Muscle layer of duodenum (tissue), 2 donors: ENCODE results near the gene MYBBP1A.

ENCODE experiments used
- H3K27ac ChIP-seq: one replicate; pipeline ENCODE4 v1.7.0; 2013; ENCODE audit warnings: mild to moderate bottlenecking, low read length
- H3K27me3 ChIP-seq: one replicate; pipeline ENCODE4 v1.7.0; 2013; ENCODE audit warnings: low read depth, mild to moderate bottlenecking, control low read depth, low read length
- H3K36me3 ChIP-seq, 2 donors: one replicate each; pipeline ENCODE4 v1.7.0; 2013; ENCODE audit warnings: low read length in 2 of 2, control low read depth in 1 of 2, mild to moderate bottlenecking in 1 of 2; ENCODE audit not compliant: insufficient read depth in 2 of 2, control insufficient read depth in 1 of 2
- H3K4me1 ChIP-seq, 2 donors: one replicate each; pipeline ENCODE4 v1.7.0; 2013; ENCODE audit warnings: low read length in 2 of 2, mild to moderate bottlenecking in 2 of 2, control low read depth in 1 of 2, moderate library complexity in 1 of 2; ENCODE audit not compliant: insufficient read depth in 2 of 2, control insufficient read depth in 1 of 2
- H3K4me3 ChIP-seq, 2 donors: one replicate each; pipeline ENCODE4 v1.7.0; 2013; ENCODE audit warnings: low read length in 2 of 2, low read depth in 1 of 2, mild to moderate bottlenecking in 1 of 2
- H3K9me3 ChIP-seq, 2 donors: one replicate each; pipeline ENCODE4 v1.7.0; 2013; ENCODE audit warnings: low read length in 2 of 2, control low read depth in 1 of 2, mild to moderate bottlenecking in 1 of 2; ENCODE audit not compliant: control insufficient read depth in 1 of 2
- donor health status: healthy.

Gene MYBBP1A

GRCh38 chr17:4565209-4566141, 10.3 kb upstream of the MYBBP1A start:
- Histone ChIP-seq H3K27ac (no peak overlapping the region), H3K4me1 (peaks cover 4 to 11% of the 10 kb centered on the region in 2 donors), H3K9me3 (no peaks in the 10 kb centered on the region), H3K36me3 (no peaks in the 10 kb centered on the region), H3K4me3 (no peak overlapping the region), H3K27me3 (no peaks in the 10 kb centered on the region)

GRCh38 chr17:4562015-4562969, 7.1 kb upstream of the MYBBP1A start:
- Histone ChIP-seq H3K9me3 (no peaks in the 10 kb centered on the region), H3K4me3 (peak overlapping the region in 1 of 2 donors; percentile 18), H3K4me1 (peaks cover 4 to 11% of the 10 kb centered on the region in 2 donors), H3K36me3 (no peaks in the 10 kb centered on the region), H3K27me3 (no peaks in the 10 kb centered on the region), H3K27ac (peak overlapping the region; percentile 45)

GRCh38 chr17:4560837-4561256, 5.7 kb upstream of the MYBBP1A start:
- no peak overlapping the region for H3K27ac ChIP-seq
- no peaks in the 10 kb centered on the region for H3K27me3 ChIP-seq
- no peaks in the 10 kb centered on the region for H3K36me3 ChIP-seq
- H3K4me3 ChIP-seq: no peak overlapping the region
- no peaks in the 10 kb centered on the region for H3K9me3 ChIP-seq
- peaks cover 4 to 14% of the 10 kb centered on the region in 2 donors for H3K4me1 ChIP-seq

GRCh38 chr17:4560421-4560820, 5.2 kb upstream of the MYBBP1A start, which contains the start of gene GGT6:
GGT6 (minus strand) TSS chr17:4560577; CDS start chr17:4560521, 56 bp downstream.
- peak within 1 kb of the TSS; percentile 63 for H3K27ac ChIP-seq
- no peaks in the 10 kb centered on the region for H3K27me3 ChIP-seq
- no peaks in the 10 kb centered on the region for H3K9me3 ChIP-seq
- H3K36me3 ChIP-seq: no peaks in the 10 kb centered on the region
- peaks cover 8 to 16% of the 10 kb centered on the region in 2 donors for H3K4me1 ChIP-seq
- H3K4me3 ChIP-seq: peak within 1 kb of the TSS in 1 of 2 donors; percentile 50

GRCh38 chr17:4559966-4560365, 4.8 kb upstream of the MYBBP1A start:
- Histone ChIP-seq H3K36me3 (no peaks in the 10 kb centered on the region), H3K27me3 (no peaks in the 10 kb centered on the region), H3K27ac (peak overlapping the region; percentile 63), H3K4me1 (peaks cover 8 to 16% of the 10 kb centered on the region in 2 donors), H3K4me3 (peak overlapping the region in 1 of 2 donors; percentile 50), H3K9me3 (no peaks in the 10 kb centered on the region)

GRCh38 chr17:4559139-4559791, 4.1 kb upstream of the MYBBP1A start:
- peak overlapping the region in 1 of 2 donors; percentile 50 for H3K4me3 ChIP-seq
- peaks cover 14 to 19% of the 10 kb centered on the region in 2 donors for H3K4me1 ChIP-seq
- H3K27me3 ChIP-seq: no peaks in the 10 kb centered on the region
- H3K9me3 ChIP-seq: no peaks in the 10 kb centered on the region
- no peaks in the 10 kb centered on the region for H3K36me3 ChIP-seq
- peak overlapping the region; percentile 63 for H3K27ac ChIP-seq

- Histone ChIP-seq H3K9me3 (no peaks in the 10 kb centered on the region), H3K4me3 (no peak overlapping the region)
Measured at GRCh38 chr17:4558347-4558971, 3.3 kb upstream of the MYBBP1A start.

GRCh38 chr17:4557626-4558346, 2.6 kb upstream of the MYBBP1A start:
- Histone ChIP-seq H3K36me3 (peaks cover 10 to 13% of the 10 kb centered on the region in 2 donors), H3K4me1 (peaks cover 21 to 22% of the 10 kb centered on the region in 2 donors), H3K4me3 (no peak overlapping the region), H3K9me3 (no peaks in the 10 kb centered on the region), H3K27me3 (no peaks in the 10 kb centered on the region), H3K27ac (no peak overlapping the region)

More at GRCh38 chr17:4558347-4558971, 3.3 kb upstream of the MYBBP1A start:
- no peak overlapping the region for H3K27ac ChIP-seq
- H3K4me1 ChIP-seq: peaks cover 22 to 25% of the 10 kb centered on the region in 2 donors
- peaks cover 5 to 6% of the 10 kb centered on the region in 2 donors for H3K36me3 ChIP-seq
- H3K27me3 ChIP-seq: no peaks in the 10 kb centered on the region

- Histone ChIP-seq H3K4me1 (peaks cover 16 to 22% of the 10 kb centered on the region in 2 donors), H3K9me3 (no peaks in the 10 kb centered on the region), H3K27me3 (no peaks in the 10 kb centered on the region), H3K36me3 (peaks cover 15 to 20% of the 10 kb centered on the region in 2 donors), H3K27ac (no peak overlapping the region), H3K4me3 (no peak overlapping the region)
Measured at GRCh38 chr17:4556996-4557395, 1.8 kb upstream of the MYBBP1A start.
